GM23338 (cell line): Measurements from ENCODE around the gene ABCA13. TPM values are rescaled to one million over a fixed set of nuclear protein-coding genes. Genes with fewer than 3 reads are reported as not detected.

Experiments
- ATAC-seq: fragments of 200-7000 bp; cut with Tn5 transposase; 3 replicates; pipeline ENCODE4 v1.9.1; 2020
- DNase-seq: peaks from one replicate; pipeline ENCODE4 v3.0.0-alpha.2; 2015; ENCODE audit warnings: low spot score
- H2AFZ ChIP-seq: fragments of 200-600 bp; sonication (generic); 2 replicates; pipeline ENCODE4 v1.8.0; 2016; ENCODE audit warnings: antibody characterized with exemption, mild to moderate bottlenecking, moderate library complexity
- H3F3A ChIP-seq: fragments of 200-600 bp; sonication (generic); replicated peaks from 2 replicates; pipeline ENCODE4 v1.8.0; 2017; ENCODE audit warnings: antibody characterized with exemption, mixed run types, low read depth
- H3K27ac ChIP-seq: fragments of 200-600 bp; sonication (generic); 2 replicates; pipeline ENCODE4 v1.6.1; 2016; ENCODE audit warnings: low read depth
- H3K27me3 ChIP-seq: fragments of 200-600 bp; sonication (generic); 2 replicates; pipeline ENCODE4 v1.8.0; 2016; ENCODE audit warnings: mild to moderate bottlenecking, mixed run types, moderate library complexity; ENCODE audit not compliant: insufficient read depth
- H3K36me3 ChIP-seq: fragments of 200-600 bp; sonication (generic); 2 replicates; pipeline ENCODE4 v1.8.0; 2016; ENCODE audit warnings: mild to moderate bottlenecking; ENCODE audit not compliant: insufficient read depth
- H3K4me1 ChIP-seq: fragments of 200-600 bp; sonication (generic); 2 replicates; pipeline ENCODE4 v1.8.0; 2016; ENCODE audit warnings: mild to moderate bottlenecking, moderate library complexity; ENCODE audit not compliant: insufficient read depth
- H3K4me2 ChIP-seq: fragments of 200-600 bp; sonication (generic); 2 replicates; pipeline ENCODE4 v1.7.1; 2017; ENCODE audit warnings: mixed run types
- H3K4me3 ChIP-seq: fragments of 200-600 bp; sonication (generic); 2 replicates; pipeline ENCODE4 v1.6.1; 2016; ENCODE audit warnings: mixed run types
- H3K79me2 ChIP-seq: fragments of 200-600 bp; sonication (generic); replicated peaks from 2 replicates; pipeline ENCODE4 v1.8.0; 2017; ENCODE audit warnings: mild to moderate bottlenecking; ENCODE audit not compliant: insufficient read depth
- H3K9me2 ChIP-seq: fragments of 200-600 bp; sonication (generic); 2 replicates; pipeline ENCODE4 v1.8.0; 2017; ENCODE audit not compliant: insufficient read depth
- H4K20me1 ChIP-seq: fragments of 200-600 bp; sonication (generic); replicated peaks from 2 replicates; pipeline ENCODE4 v1.8.0; 2017; ENCODE audit warnings: mild to moderate bottlenecking; ENCODE audit not compliant: insufficient read depth
- H3K27ac Mint-ChIP-seq: 2 replicates; pipeline ENCODE4 v1.8.0; 2020; ENCODE audit warnings: inconsistent platforms, mild to moderate bottlenecking, moderate library complexity, mixed read lengths
- H3K27me3 Mint-ChIP-seq: 3 replicates; pipeline ENCODE4 v1.8.0; 2022; ENCODE audit warnings: low read depth, mild to moderate bottlenecking, moderate library complexity, mixed read lengths, inconsistent platforms; ENCODE audit not compliant: insufficient read depth, poor library complexity
- H3K36me3 Mint-ChIP-seq: 3 replicates; pipeline ENCODE4 v1.8.0; 2021; ENCODE audit warnings: low read depth, mild to moderate bottlenecking, inconsistent platforms, moderate library complexity, mixed read lengths
- H3K4me1 Mint-ChIP-seq: 3 replicates; pipeline ENCODE4 v1.8.0; 2020; ENCODE audit warnings: mild to moderate bottlenecking, inconsistent platforms, mixed read lengths
- H3K4me3 Mint-ChIP-seq: 3 replicates; pipeline ENCODE4 v1.8.0; 2021; ENCODE audit warnings: moderate library complexity, mild to moderate bottlenecking, inconsistent platforms, mixed read lengths
- H3K9me3 Mint-ChIP-seq: 3 replicates; pipeline ENCODE4 v1.8.0; 2020; ENCODE audit warnings: moderate library complexity, mild to moderate bottlenecking, inconsistent platforms, mixed read lengths
- EZH2 ChIP-seq: fragments of 200-600 bp; sonication (generic); IDR thresholded peaks from one replicate; pipeline ENCODE4 v1.8.0; 2017; ENCODE audit warnings: antibody characterized with exemption, mild to moderate bottlenecking, low read depth; ENCODE audit not compliant: unreplicated experiment
- STAT1 ChIP-seq: IDR thresholded peaks from one replicate; pipeline ENCODE4 v1.6.1; 2016; ENCODE audit warnings: antibody characterized with exemption; ENCODE audit not compliant: unreplicated experiment
- ZNF114 ChIP-seq: fragments of 250-450 bp; sonication (Bioruptor Pico); IDR thresholded peaks from 2 replicates; pipeline ENCODE4 v1.5.0; 2020; ENCODE audit warnings: mild to moderate bottlenecking, moderate library complexity
- polyA plus RNA-seq: library from polyadenylated mRNA; unstranded; fragments of >200 nt; fragmentation: Nextera tagmentation; extraction: Ambion mirVana; gene quantifications from 2 replicates; pipeline ENCODE4 v1.2.1, GENCODE V29; 2016
- total RNA-seq: library from RNA; depleted of rRNA; stranded (reverse); fragments of >200 nt; shearing (Covaris generic); gene quantifications from 2 replicates; pipeline ENCODE4 v1.2.3, GENCODE V29; 2014
- TF ChIP-seq, protein P1 (sequence below), 2 experiments: fragments of 200-600 bp in 1 of 2; sonication (generic) in 1 of 2; conservative IDR thresholded peaks; 2 replicates each; pipeline versions ENCODE4 v1.5.1 to v1.6.1; 2016 to 2017; ENCODE audit warnings: antibody characterized with exemption in 2 of 2, low read depth in 2 of 2, mild to moderate bottlenecking in 2 of 2, moderate library complexity in 1 of 2

Gene ABCA13
- total and polyA plus RNA-seq, 2 experiments from 2014 or later, result 0.21 TPM; not detected in 1

DNA sequence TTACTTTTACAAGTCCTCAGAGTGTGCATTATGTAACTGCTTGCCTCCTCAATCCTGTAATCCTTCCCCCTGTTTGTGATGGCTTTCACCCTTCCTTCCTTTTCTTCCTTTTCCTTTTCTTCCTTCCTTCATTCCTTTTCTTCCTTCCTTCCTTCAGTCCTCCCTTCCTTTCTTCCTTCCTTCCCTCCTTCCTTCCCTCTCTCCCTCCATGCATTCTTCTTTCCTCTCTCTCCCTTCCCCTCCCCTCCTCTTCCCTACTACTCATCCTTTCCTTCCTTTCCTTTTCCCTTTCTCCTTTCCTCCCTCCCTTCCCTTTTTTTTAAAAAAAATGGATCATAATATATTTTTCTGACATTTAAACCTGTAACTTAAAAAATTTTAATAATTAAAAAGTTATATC lies 22.2 kb upstream of the ABCA13 start:
- no peak overlapping the region for H3K4me2 ChIP-seq
- H3K27me3 ChIP-seq, result no peaks in the 10 kb centered on the region
- H3F3A ChIP-seq, result no peaks in the 10 kb centered on the region
- H3K4me1 ChIP-seq, result peaks cover 28% of the 10 kb centered on the region
- no peaks in the 10 kb centered on the region for H3K79me2 ChIP-seq
- Mint-ChIP-seq H3K9me3 (peaks cover 21% of the 10 kb centered on the region), H3K27ac (no peak overlapping the region), H3K27me3 (peaks cover 1% of the 10 kb centered on the region), H3K4me3 (no peak overlapping the region), H3K4me1 (peaks cover 17% of the 10 kb centered on the region), H3K36me3 (peaks cover 14% of the 10 kb centered on the region)
- no peaks in the 10 kb centered on the region; the same call in 1 of the 2 replicates for H3K36me3 ChIP-seq
- no peak for TF ChIP-seq EZH2
- H3K9me2 ChIP-seq, result 0 out of 2 replicates have a peak, but pooled peaks cover 6% of the 10 kb centered on the region
- no peak overlapping the region for H2AFZ ChIP-seq
- ATAC-seq (no peak), DNase-seq (no peak)
- H3K4me3 ChIP-seq, result no peak overlapping the region
- no peak overlapping the region for H3K27ac ChIP-seq
- no peaks in the 10 kb centered on the region for H4K20me1 ChIP-seq

GRCh38 chr7:48150086-48150485 lies 21.2 kb upstream of the ABCA13 start:
- no peaks in the 10 kb centered on the region; the same call in 1 of the 2 replicates for H3K36me3 ChIP-seq
- ATAC-seq (no peak), DNase-seq (no peak)
- H3K27ac ChIP-seq, result no peak overlapping the region
- H3K79me2 ChIP-seq, result no peaks in the 10 kb centered on the region
- TF ChIP-seq ZNF114, result no peak
- Mint-ChIP-seq H3K36me3 (peaks cover 11% of the 10 kb centered on the region), H3K4me1 (peaks cover 17% of the 10 kb centered on the region), H3K9me3 (peaks cover 21% of the 10 kb centered on the region), H3K27me3 (peaks cover 1% of the 10 kb centered on the region), H3K27ac (no peak overlapping the region), H3K4me3 (no peak overlapping the region)
- H3F3A ChIP-seq, result no peaks in the 10 kb centered on the region
- H3K4me1 ChIP-seq, result peaks cover 28% of the 10 kb centered on the region
- H4K20me1 ChIP-seq, result no peaks in the 10 kb centered on the region
- no peaks in the 10 kb centered on the region for H3K27me3 ChIP-seq
- H3K4me3 ChIP-seq, result no peak overlapping the region
- no peak overlapping the region for H2AFZ ChIP-seq
- no peak overlapping the region for H3K4me2 ChIP-seq
- 0 out of 2 replicates have a peak, but pooled peaks cover 6% of the 10 kb centered on the region for H3K9me2 ChIP-seq

GRCh38 chr7:48154792-48155413 lies 16.4 kb upstream of the ABCA13 start:
- H2AFZ ChIP-seq, result peak overlapping the region; percentile 75; the same call in 1 of the 2 replicates

More at GRCh38 chr7:48154792-48155413, 16.4 kb upstream of the ABCA13 start:
- peaks cover 5% of the 10 kb centered on the region; the same call in 1 of the 2 replicates for H3K9me2 ChIP-seq
- no peaks in the 10 kb centered on the region for H3K27me3 Mint-ChIP-seq
- H3K79me2 ChIP-seq, result no peaks in the 10 kb centered on the region
- no peaks in the 10 kb centered on the region for H3K4me1 ChIP-seq
- TF ChIP-seq STAT1, result no peak
- TF ChIP-seq, protein P1, sequence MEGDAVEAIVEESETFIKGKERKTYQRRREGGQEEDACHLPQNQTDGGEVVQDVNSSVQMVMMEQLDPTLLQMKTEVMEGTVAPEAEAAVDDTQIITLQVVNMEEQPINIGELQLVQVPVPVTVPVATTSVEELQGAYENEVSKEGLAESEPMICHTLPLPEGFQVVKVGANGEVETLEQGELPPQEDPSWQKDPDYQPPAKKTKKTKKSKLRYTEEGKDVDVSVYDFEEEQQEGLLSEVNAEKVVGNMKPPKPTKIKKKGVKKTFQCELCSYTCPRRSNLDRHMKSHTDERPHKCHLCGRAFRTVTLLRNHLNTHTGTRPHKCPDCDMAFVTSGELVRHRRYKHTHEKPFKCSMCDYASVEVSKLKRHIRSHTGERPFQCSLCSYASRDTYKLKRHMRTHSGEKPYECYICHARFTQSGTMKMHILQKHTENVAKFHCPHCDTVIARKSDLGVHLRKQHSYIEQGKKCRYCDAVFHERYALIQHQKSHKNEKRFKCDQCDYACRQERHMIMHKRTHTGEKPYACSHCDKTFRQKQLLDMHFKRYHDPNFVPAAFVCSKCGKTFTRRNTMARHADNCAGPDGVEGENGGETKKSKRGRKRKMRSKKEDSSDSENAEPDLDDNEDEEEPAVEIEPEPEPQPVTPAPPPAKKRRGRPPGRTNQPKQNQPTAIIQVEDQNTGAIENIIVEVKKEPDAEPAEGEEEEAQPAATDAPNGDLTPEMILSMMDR (conservative IDR thresholded peaks at IDR 0.05; ENCODE audit: low read depth in 2 of 2), result peak; percentile 73 to 75
- DNase-seq (peak; percentile 57), ATAC-seq (peak; percentile 77)
- peaks cover 19% of the 10 kb centered on the region for H3K9me3 Mint-ChIP-seq
- H3K4me3 ChIP-seq, result no peak overlapping the region
- no peaks in the 10 kb centered on the region for H4K20me1 ChIP-seq
- H3K4me3 Mint-ChIP-seq, result no peak overlapping the region
- no peak overlapping the region for H3K27ac ChIP-seq
- no peaks in the 10 kb centered on the region for H3K4me1 Mint-ChIP-seq
- peaks cover 5% of the 10 kb centered on the region; the same call in 2 of the 3 replicates for H3K36me3 Mint-ChIP-seq
- 0 out of 2 replicates have a peak overlapping the region, but pooled peaks have one; percentile 20 for H3K27ac Mint-ChIP-seq
- H3F3A ChIP-seq, result no peaks in the 10 kb centered on the region
- H3K4me2 ChIP-seq, result no peak overlapping the region
- H3K27me3 ChIP-seq, result no peaks in the 10 kb centered on the region
- H3K36me3 ChIP-seq, result no peaks in the 10 kb centered on the region; the same call in 1 of the 2 replicates
